WI38 (cell line): ENCODE data around the gene SETD1B.

Source experiments
- H3K4me3 ChIP-seq: 2 replicates; pipeline ENCODE4 v1.5.1; 2011; ENCODE audit warnings: low read depth, mild to moderate bottlenecking, control low read depth, low read length
- CTCF ChIP-seq: IDR thresholded peaks from 2 replicates; pipeline ENCODE4 v1.5.1; 2012; ENCODE audit warnings: low read depth, mild to moderate bottlenecking, control low read depth, low read length

The SETD1B gene

GRCh38 chr12:121812320-121812871 lies 8.6 kb downstream of the SETD1B start:
- H3K4me3 ChIP-seq = peak overlapping the region; percentile 65
- TF ChIP-seq CTCF = no peak

- TF ChIP-seq CTCF = no peak
- H3K4me3 ChIP-seq = peak overlapping the region; percentile 65
These were observed 9.4 kb downstream of the SETD1B start for GRCh38 chr12:121812921-121813896.

- no peak overlapping the region for H3K4me3 ChIP-seq
- no peak for TF ChIP-seq CTCF
These were observed 10.1 kb downstream of the SETD1B start for GRCh38 chr12:121813951-121814350.

- H3K4me3 ChIP-seq = no peak overlapping the region
- TF ChIP-seq CTCF = no peak
These were observed 10.8 kb downstream of the SETD1B start for GRCh38 chr12:121814429-121815119.

GRCh38 chr12:121815263-121815662 lies 11.5 kb downstream of the SETD1B start:
- no peak for TF ChIP-seq CTCF
- no peak overlapping the region for H3K4me3 ChIP-seq

GRCh38 chr12:121816925-121817647 lies 13.3 kb downstream of the SETD1B start:
- H3K4me3 ChIP-seq = no peak overlapping the region
- TF ChIP-seq CTCF = no peak
